HL-60 (cell line): ENCODE measurements around the gene TIE1.

Experiments used
- GABPA ChIP-seq: IDR thresholded peaks from 2 replicates; pipeline ENCODE4 v1.6.1; 2012; ENCODE audit warnings: low read depth
- POLR2AphosphoS5 ChIP-seq: IDR thresholded peaks from 2 replicates; pipeline ENCODE4 v1.6.1; 2012; ENCODE audit warnings: low read depth
- SPI1 ChIP-seq: IDR thresholded peaks from 2 replicates; pipeline ENCODE4 v1.6.1; 2012; ENCODE audit warnings: low read depth, mild to moderate bottlenecking, borderline replicate concordance
- TF ChIP-seq, protein P1 (sequence below): IDR thresholded peaks from one replicate; pipeline ENCODE4 v1.5.1; 2011; ENCODE audit warnings: low read length, control low read depth, inconsistent platforms; ENCODE audit not compliant: insufficient read depth
- TF ChIP-seq, protein P2 (sequence below): IDR thresholded peaks from 2 replicates; pipeline ENCODE4 v1.6.1; 2012; ENCODE audit warnings: low read depth; ENCODE audit not compliant: insufficient replicate concordance

DNA sequence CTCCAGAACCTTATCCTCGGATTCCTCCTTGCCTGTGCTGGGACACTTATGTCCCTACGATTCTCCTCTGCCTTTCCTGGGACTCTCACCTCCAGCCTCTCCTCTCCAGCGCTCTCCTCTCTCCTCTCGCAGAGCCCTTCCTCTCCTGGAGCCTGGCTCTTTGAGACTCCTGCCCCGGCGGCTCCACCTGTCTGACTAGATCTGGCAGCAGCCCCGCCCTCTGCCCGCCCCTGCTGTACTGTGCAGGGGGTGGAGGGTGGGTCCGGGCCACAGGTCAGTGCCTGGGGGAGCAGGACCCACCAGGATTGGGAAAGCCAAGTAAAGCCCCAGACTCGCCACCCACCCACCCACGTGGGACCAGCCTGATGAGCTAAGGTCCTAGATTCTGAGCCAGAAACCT, 65.4 kb downstream of the TIE1 start:
- TF ChIP-seq, protein P1, sequence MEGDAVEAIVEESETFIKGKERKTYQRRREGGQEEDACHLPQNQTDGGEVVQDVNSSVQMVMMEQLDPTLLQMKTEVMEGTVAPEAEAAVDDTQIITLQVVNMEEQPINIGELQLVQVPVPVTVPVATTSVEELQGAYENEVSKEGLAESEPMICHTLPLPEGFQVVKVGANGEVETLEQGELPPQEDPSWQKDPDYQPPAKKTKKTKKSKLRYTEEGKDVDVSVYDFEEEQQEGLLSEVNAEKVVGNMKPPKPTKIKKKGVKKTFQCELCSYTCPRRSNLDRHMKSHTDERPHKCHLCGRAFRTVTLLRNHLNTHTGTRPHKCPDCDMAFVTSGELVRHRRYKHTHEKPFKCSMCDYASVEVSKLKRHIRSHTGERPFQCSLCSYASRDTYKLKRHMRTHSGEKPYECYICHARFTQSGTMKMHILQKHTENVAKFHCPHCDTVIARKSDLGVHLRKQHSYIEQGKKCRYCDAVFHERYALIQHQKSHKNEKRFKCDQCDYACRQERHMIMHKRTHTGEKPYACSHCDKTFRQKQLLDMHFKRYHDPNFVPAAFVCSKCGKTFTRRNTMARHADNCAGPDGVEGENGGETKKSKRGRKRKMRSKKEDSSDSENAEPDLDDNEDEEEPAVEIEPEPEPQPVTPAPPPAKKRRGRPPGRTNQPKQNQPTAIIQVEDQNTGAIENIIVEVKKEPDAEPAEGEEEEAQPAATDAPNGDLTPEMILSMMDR = no peak
- no peak for TF ChIP-seq POLR2AphosphoS5
- TF ChIP-seq, protein P2, sequence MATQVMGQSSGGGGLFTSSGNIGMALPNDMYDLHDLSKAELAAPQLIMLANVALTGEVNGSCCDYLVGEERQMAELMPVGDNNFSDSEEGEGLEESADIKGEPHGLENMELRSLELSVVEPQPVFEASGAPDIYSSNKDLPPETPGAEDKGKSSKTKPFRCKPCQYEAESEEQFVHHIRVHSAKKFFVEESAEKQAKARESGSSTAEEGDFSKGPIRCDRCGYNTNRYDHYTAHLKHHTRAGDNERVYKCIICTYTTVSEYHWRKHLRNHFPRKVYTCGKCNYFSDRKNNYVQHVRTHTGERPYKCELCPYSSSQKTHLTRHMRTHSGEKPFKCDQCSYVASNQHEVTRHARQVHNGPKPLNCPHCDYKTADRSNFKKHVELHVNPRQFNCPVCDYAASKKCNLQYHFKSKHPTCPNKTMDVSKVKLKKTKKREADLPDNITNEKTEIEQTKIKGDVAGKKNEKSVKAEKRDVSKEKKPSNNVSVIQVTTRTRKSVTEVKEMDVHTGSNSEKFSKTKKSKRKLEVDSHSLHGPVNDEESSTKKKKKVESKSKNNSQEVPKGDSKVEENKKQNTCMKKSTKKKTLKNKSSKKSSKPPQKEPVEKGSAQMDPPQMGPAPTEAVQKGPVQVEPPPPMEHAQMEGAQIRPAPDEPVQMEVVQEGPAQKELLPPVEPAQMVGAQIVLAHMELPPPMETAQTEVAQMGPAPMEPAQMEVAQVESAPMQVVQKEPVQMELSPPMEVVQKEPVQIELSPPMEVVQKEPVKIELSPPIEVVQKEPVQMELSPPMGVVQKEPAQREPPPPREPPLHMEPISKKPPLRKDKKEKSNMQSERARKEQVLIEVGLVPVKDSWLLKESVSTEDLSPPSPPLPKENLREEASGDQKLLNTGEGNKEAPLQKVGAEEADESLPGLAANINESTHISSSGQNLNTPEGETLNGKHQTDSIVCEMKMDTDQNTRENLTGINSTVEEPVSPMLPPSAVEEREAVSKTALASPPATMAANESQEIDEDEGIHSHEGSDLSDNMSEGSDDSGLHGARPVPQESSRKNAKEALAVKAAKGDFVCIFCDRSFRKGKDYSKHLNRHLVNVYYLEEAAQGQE = no peak
- no peak for TF ChIP-seq GABPA
- TF ChIP-seq SPI1 = no peak
